WTC11 (cell line): Measurements from ENCODE around the gene NHSL2. TPM values are rescaled to one million over a fixed set of nuclear protein-coding genes. Genes with fewer than 3 reads are reported as not detected.

Source experiments
- ATAC-seq: fragments of 200-7000 bp; cut with Tn5 transposase; 2 replicates; pipeline ENCODE4 v1.10.0; 2021; ENCODE audit warnings: mild to moderate bottlenecking, moderate library complexity
- CTCF ChIA-PET: fragments of 300-600 bp; sonication (Branson Sonifier 250); formaldehyde crosslinking; loops from one replicate; lab custom pipeline; 2021; ENCODE audit warnings: antibody characterized with exemption; lab: Charles Lee
- POLR2A ChIA-PET: fragments of 350-600 bp; sonication (Branson Sonifier 250); formaldehyde crosslinking; loops from one replicate; lab custom pipeline; 2021; ENCODE audit warnings: antibody characterized with exemption; lab: Charles Lee
- DNase-seq: peaks from one replicate; pipeline ENCODE4 v3.0.0; 2021; ENCODE audit warnings: low spot score
- H3K27ac Mint-ChIP-seq: 2 replicates; pipeline ENCODE4 v1.8.0; 2021; ENCODE audit warnings: mixed read lengths
- H3K27me3 Mint-ChIP-seq: 2 replicates; pipeline ENCODE4 v1.8.0; 2021; ENCODE audit warnings: low read depth, mild to moderate bottlenecking, moderate library complexity, mixed read lengths
- H3K36me3 Mint-ChIP-seq: 2 replicates; pipeline ENCODE4 v1.8.0; 2021; ENCODE audit warnings: mixed read lengths
- H3K4me1 Mint-ChIP-seq: 2 replicates; pipeline ENCODE4 v1.8.0; 2022; ENCODE audit warnings: mixed read lengths
- H3K4me3 Mint-ChIP-seq: 2 replicates; pipeline ENCODE4 v1.8.0; 2021; ENCODE audit warnings: mild to moderate bottlenecking, moderate library complexity, mixed read lengths
- H3K9me3 Mint-ChIP-seq: 2 replicates; pipeline ENCODE4 v1.8.0; 2021; ENCODE audit warnings: mixed read lengths
- AFF4 ChIP-seq: sonication (generic); formaldehyde crosslinking; IDR thresholded peaks from 2 replicates; pipeline ENCODE4 v1.8.1; 2023; ENCODE audit warnings: mild to moderate bottlenecking, missing genetic modification reagents, borderline replicate concordance
- AR ChIP-seq: fragments of 250-450 bp; sonication (Bioruptor Pico); IDR thresholded peaks from 2 replicates; pipeline ENCODE4 v1.9.0; 2021; ENCODE audit warnings: mild to moderate bottlenecking
- E2F1 ChIP-seq: sonication (generic); formaldehyde crosslinking; IDR thresholded peaks from 2 replicates; pipeline ENCODE4 v1.8.0; 2022; ENCODE audit warnings: mild to moderate bottlenecking, missing genetic modification reagents
- ESRRA ChIP-seq: sonication (generic); formaldehyde crosslinking; IDR thresholded peaks from 2 replicates; pipeline ENCODE4 v1.8.1; 2022; ENCODE audit warnings: mild to moderate bottlenecking, missing genetic modification reagents, borderline replicate concordance
- JUN ChIP-seq: sonication (generic); formaldehyde crosslinking; IDR thresholded peaks from 2 replicates; pipeline ENCODE4 v1.8.0; 2023; ENCODE audit warnings: mild to moderate bottlenecking, missing genetic modification reagents
- SMAD3 ChIP-seq: sonication (generic); formaldehyde crosslinking; IDR thresholded peaks from 2 replicates; pipeline ENCODE4 v1.8.0; 2022; ENCODE audit warnings: missing genetic modification reagents, mild to moderate bottlenecking, borderline replicate concordance
- SMAD4 ChIP-seq: sonication (generic); formaldehyde crosslinking; IDR thresholded peaks from 2 replicates; pipeline ENCODE4 v1.8.0; 2022; ENCODE audit warnings: mild to moderate bottlenecking, missing genetic modification reagents
- STAT6 ChIP-seq: sonication (generic); formaldehyde crosslinking; conservative IDR thresholded peaks from 2 replicates; pipeline ENCODE4 v1.8.1; 2023; ENCODE audit warnings: mild to moderate bottlenecking, low read depth, missing genetic modification reagents, moderate library complexity
- TCF7 ChIP-seq: sonication (generic); formaldehyde crosslinking; IDR thresholded peaks from 2 replicates; pipeline ENCODE4 v1.8.0; 2022; ENCODE audit warnings: mild to moderate bottlenecking, low read depth, missing genetic modification reagents, moderate library complexity
- TEAD1 ChIP-seq: sonication (generic); formaldehyde crosslinking; IDR thresholded peaks from 2 replicates; pipeline ENCODE4 v1.8.0; 2022; ENCODE audit warnings: mild to moderate bottlenecking, missing genetic modification reagents
- USF2 ChIP-seq: sonication (generic); formaldehyde crosslinking; IDR thresholded peaks from 2 replicates; pipeline ENCODE4 v1.8.1; 2023; ENCODE audit warnings: mild to moderate bottlenecking, missing genetic modification reagents, moderate library complexity
- ZNF121 ChIP-seq: sonication (generic); formaldehyde crosslinking; IDR thresholded peaks from 2 replicates; pipeline ENCODE4 v1.8.0; 2023; ENCODE audit warnings: missing genetic modification reagents
- ZNF219 ChIP-seq: sonication (generic); formaldehyde crosslinking; IDR thresholded peaks from 2 replicates; pipeline ENCODE4 v1.8.0; 2023; ENCODE audit warnings: missing genetic modification reagents, mild to moderate bottlenecking, borderline replicate concordance
- total RNA-seq: library from RNA; stranded (reverse); gene quantifications from 3 replicates; pipeline ENCODE4 v1.2.3, GENCODE V29; 2021
- TF ChIP-seq, protein P1 (sequence below): fragments of 250-450 bp; sonication (Bioruptor Pico); IDR thresholded peaks from 2 replicates; pipeline ENCODE4 v1.9.0; 2021; ENCODE audit warnings: moderate library complexity, mild to moderate bottlenecking, inconsistent platforms, borderline replicate concordance
- TF ChIP-seq, protein P2 (sequence below): sonication (generic); formaldehyde crosslinking; IDR thresholded peaks from 2 replicates; pipeline ENCODE4 v1.8.1; 2022; ENCODE audit warnings: low read depth, missing genetic modification reagents, borderline replicate concordance
- TF ChIP-seq, protein P3 (sequence below): sonication (generic); formaldehyde crosslinking; IDR thresholded peaks from 2 replicates; pipeline ENCODE4 v1.8.1; 2023; ENCODE audit warnings: mild to moderate bottlenecking, missing genetic modification reagents, moderate library complexity
- TF ChIP-seq, protein P4 (sequence below): fragments of 250-450 bp; sonication (Bioruptor Pico); IDR thresholded peaks from 2 replicates; pipeline ENCODE4 v1.9.0; 2021; ENCODE audit warnings: mild to moderate bottlenecking, borderline replicate concordance

NHSL2 gene
- total RNA-seq, 1 experiment from 2014 or later, result 7.9 TPM

DNA sequence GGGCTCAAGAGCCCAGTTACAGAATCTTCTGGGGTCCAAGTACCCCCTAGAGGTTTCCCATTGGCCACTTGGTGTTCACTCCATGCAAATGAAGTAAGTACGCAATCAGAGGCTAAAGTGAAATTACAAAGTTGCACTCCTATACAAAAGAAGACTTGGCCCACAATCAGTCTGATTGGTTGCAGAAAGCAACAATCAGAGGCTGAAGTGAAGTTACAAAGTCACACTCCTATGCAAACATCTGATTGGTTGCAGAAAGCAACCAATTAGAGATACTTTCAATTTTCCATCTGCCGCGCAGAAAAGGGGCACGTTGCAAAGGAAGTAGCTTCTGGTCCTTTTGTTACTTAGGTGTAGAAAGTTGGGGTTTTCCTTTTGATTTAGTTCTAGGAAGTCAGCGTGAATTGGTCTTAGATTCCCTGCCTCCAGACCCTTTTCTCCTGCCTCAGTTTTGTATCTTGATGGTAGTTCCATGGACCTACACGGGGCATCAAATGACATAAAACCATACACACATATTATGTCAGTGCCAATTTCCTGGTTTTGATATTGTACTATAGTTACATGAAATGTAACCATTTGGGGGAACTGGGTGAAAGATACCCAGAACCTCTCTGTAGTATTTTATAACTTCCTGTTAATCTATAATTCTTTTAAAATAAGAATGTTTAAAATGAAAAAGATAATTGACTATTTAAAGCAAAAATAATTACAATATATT, 258.5 kb downstream of the NHSL2 start:
- ATAC-seq (no peak), DNase-seq (no peak)
- no peaks in the 10 kb centered on the region for H3K9me3 Mint-ChIP-seq
- CTCF ChIA-PET, result no interaction called here
- peaks cover 12% of the 10 kb centered on the region for H3K27me3 Mint-ChIP-seq
- H3K4me1 Mint-ChIP-seq, result no peaks in the 10 kb centered on the region
- no peaks in the 10 kb centered on the region for H3K36me3 Mint-ChIP-seq
- POLR2A ChIA-PET, result no interaction called here
- TF ChIP-seq TCF7 (CRISPR knock-in tag), result no peak
- TF ChIP-seq USF2 (CRISPR knock-in tag), result no peak
- no peak for TF ChIP-seq AFF4 (CRISPR knock-in tag)
- no peak for TF ChIP-seq STAT6 (CRISPR knock-in tag)
- no peak for TF ChIP-seq JUN (CRISPR knock-in tag)
- no peak for TF ChIP-seq E2F1 (CRISPR knock-in tag)
- TF ChIP-seq, protein P1, sequence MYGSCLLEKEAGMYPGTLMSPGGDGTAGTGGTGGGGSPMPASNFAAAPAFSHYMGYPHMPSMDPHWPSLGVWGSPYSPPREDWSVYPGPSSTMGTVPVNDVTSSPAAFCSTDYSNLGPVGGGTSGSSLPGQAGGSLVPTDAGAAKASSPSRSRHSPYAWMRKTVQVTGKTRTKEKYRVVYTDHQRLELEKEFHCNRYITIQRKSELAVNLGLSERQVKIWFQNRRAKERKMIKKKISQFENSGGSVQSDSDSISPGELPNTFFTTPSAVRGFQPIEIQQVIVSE, result no peak
- TF ChIP-seq ZNF121, result no peak
- TF ChIP-seq, protein P2, sequence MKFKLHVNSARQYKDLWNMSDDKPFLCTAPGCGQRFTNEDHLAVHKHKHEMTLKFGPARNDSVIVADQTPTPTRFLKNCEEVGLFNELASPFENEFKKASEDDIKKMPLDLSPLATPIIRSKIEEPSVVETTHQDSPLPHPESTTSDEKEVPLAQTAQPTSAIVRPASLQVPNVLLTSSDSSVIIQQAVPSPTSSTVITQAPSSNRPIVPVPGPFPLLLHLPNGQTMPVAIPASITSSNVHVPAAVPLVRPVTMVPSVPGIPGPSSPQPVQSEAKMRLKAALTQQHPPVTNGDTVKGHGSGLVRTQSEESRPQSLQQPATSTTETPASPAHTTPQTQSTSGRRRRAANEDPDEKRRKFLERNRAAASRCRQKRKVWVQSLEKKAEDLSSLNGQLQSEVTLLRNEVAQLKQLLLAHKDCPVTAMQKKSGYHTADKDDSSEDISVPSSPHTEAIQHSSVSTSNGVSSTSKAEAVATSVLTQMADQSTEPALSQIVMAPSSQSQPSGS (CRISPR knock-in tag), result no peak
- TF ChIP-seq ZNF219, result no peak
- TF ChIP-seq AR (CRISPR knock-in tag), result no peak
- TF ChIP-seq, protein P3, sequence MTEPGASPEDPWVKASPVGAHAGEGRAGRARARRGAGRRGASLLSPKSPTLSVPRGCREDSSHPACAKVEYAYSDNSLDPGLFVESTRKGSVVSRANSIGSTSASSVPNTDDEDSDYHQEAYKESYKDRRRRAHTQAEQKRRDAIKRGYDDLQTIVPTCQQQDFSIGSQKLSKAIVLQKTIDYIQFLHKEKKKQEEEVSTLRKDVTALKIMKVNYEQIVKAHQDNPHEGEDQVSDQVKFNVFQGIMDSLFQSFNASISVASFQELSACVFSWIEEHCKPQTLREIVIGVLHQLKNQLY (CRISPR knock-in tag), result no peak
- TF ChIP-seq, protein P4, sequence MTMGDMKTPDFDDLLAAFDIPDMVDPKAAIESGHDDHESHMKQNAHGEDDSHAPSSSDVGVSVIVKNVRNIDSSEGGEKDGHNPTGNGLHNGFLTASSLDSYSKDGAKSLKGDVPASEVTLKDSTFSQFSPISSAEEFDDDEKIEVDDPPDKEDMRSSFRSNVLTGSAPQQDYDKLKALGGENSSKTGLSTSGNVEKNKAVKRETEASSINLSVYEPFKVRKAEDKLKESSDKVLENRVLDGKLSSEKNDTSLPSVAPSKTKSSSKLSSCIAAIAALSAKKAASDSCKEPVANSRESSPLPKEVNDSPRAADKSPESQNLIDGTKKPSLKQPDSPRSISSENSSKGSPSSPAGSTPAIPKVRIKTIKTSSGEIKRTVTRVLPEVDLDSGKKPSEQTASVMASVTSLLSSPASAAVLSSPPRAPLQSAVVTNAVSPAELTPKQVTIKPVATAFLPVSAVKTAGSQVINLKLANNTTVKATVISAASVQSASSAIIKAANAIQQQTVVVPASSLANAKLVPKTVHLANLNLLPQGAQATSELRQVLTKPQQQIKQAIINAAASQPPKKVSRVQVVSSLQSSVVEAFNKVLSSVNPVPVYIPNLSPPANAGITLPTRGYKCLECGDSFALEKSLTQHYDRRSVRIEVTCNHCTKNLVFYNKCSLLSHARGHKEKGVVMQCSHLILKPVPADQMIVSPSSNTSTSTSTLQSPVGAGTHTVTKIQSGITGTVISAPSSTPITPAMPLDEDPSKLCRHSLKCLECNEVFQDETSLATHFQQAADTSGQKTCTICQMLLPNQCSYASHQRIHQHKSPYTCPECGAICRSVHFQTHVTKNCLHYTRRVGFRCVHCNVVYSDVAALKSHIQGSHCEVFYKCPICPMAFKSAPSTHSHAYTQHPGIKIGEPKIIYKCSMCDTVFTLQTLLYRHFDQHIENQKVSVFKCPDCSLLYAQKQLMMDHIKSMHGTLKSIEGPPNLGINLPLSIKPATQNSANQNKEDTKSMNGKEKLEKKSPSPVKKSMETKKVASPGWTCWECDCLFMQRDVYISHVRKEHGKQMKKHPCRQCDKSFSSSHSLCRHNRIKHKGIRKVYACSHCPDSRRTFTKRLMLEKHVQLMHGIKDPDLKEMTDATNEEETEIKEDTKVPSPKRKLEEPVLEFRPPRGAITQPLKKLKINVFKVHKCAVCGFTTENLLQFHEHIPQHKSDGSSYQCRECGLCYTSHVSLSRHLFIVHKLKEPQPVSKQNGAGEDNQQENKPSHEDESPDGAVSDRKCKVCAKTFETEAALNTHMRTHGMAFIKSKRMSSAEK, result no peak
- TF ChIP-seq ESRRA (CRISPR knock-in tag), result no peak
- TF ChIP-seq TEAD1 (CRISPR knock-in tag), result no peak
- TF ChIP-seq SMAD4 (CRISPR knock-in tag), result no peak
- TF ChIP-seq SMAD3 (CRISPR knock-in tag), result no peak
- H3K4me3 Mint-ChIP-seq, result no peak overlapping the region
- no peak overlapping the region for H3K27ac Mint-ChIP-seq
